Kidney epithelial cell (primary cell): Measurements from ENCODE around the gene HSD17B13. TPM values are rescaled to one million over a fixed set of nuclear protein-coding genes. Genes with fewer than 3 reads are reported as not detected.

ENCODE experiments used
- DNase-seq: peaks from one replicate; pipeline ENCODE4 v3.0.0-alpha.2; 2010; ENCODE audit warnings: low read depth
- H3K27me3 ChIP-seq: 2 replicates; pipeline ENCODE4 v1.6.0; 2011; ENCODE audit warnings: low read length; ENCODE audit not compliant: control insufficient read depth, insufficient read depth
- H3K36me3 ChIP-seq: 2 replicates; pipeline ENCODE4 v1.5.1; 2011; ENCODE audit warnings: low read length; ENCODE audit not compliant: control insufficient read depth, insufficient read depth
- H3K4me3 ChIP-seq: 2 replicates; pipeline ENCODE4 v1.5.1; 2011; ENCODE audit warnings: low read depth, mild to moderate bottlenecking, control low read depth, low read length
- total RNA-seq: library from RNA; depleted of rRNA; stranded (reverse); fragments of >200 nt; gene quantifications from 2 replicates; pipeline ENCODE4 v1.2.3, GENCODE V29; 2015
- TF ChIP-seq, protein P1 (sequence below): IDR thresholded peaks from 2 replicates; pipeline ENCODE4 v1.5.1; 2011; ENCODE audit warnings: mild to moderate bottlenecking, moderate library complexity, low read length, control low read depth, inconsistent platforms; ENCODE audit not compliant: insufficient read depth, poor library complexity, severe bottlenecking

HSD17B13 gene, protein sequence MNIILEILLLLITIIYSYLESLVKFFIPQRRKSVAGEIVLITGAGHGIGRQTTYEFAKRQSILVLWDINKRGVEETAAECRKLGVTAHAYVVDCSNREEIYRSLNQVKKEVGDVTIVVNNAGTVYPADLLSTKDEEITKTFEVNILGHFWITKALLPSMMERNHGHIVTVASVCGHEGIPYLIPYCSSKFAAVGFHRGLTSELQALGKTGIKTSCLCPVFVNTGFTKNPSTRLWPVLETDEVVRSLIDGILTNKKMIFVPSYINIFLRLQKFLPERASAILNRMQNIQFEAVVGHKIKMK
- total RNA-seq: 0.04 and 0.14 TPM in 2 replicates

GRCh38 chr4:87322754-87323153 lies at the start of gene HSD17B13:
HSD17B13 (minus strand) TSS chr4:87322882; CDS start chr4:87322841, 41 bp downstream.
- no peaks in the 10 kb centered on the region for H3K36me3 ChIP-seq
- no peak for DNase-seq
- H3K4me3 ChIP-seq: no peak within 1 kb of the TSS

DNA sequence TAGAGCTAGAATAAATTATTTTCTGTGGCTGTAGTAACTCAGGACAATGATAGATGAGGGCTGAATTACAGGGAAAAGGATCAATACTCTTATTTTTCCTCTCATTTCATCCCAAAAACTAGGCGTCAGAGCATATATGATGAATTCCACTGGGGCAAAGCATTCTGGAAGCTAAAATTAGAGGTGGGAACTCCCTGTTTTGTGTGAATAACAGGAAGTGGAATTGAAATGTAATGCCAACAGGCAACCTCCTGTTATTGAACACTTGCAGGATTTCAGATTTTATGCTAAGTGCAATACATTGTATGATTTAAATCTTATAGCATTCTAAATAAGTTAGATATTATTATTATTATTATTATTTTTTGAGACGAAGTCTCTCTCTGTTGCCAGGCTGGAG lies 47.4 kb upstream of the HSD17B13 start:
- no peaks in the 10 kb centered on the region for H3K36me3 ChIP-seq
- no peaks in the 10 kb centered on the region for H3K27me3 ChIP-seq
- H3K4me3 ChIP-seq: no peak overlapping the region
- TF ChIP-seq, protein P1, sequence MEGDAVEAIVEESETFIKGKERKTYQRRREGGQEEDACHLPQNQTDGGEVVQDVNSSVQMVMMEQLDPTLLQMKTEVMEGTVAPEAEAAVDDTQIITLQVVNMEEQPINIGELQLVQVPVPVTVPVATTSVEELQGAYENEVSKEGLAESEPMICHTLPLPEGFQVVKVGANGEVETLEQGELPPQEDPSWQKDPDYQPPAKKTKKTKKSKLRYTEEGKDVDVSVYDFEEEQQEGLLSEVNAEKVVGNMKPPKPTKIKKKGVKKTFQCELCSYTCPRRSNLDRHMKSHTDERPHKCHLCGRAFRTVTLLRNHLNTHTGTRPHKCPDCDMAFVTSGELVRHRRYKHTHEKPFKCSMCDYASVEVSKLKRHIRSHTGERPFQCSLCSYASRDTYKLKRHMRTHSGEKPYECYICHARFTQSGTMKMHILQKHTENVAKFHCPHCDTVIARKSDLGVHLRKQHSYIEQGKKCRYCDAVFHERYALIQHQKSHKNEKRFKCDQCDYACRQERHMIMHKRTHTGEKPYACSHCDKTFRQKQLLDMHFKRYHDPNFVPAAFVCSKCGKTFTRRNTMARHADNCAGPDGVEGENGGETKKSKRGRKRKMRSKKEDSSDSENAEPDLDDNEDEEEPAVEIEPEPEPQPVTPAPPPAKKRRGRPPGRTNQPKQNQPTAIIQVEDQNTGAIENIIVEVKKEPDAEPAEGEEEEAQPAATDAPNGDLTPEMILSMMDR: no peak
- no peak for DNase-seq

More at GRCh38 chr4:87322754-87323153, at the start of gene HSD17B13:
- TF ChIP-seq, protein P1: no peak
- no peaks in the 10 kb centered on the region for H3K27me3 ChIP-seq

- no peak overlapping the region for H3K4me3 ChIP-seq
- H3K36me3 ChIP-seq: no peaks in the 10 kb centered on the region
- H3K27me3 ChIP-seq: no peaks in the 10 kb centered on the region
- no peak for DNase-seq
- TF ChIP-seq, protein P1: no peak
These were observed 44.0 kb upstream of the HSD17B13 start for GRCh38 chr4:87366521-87367162.

GRCh38 chr4:87365348-87365747 lies 42.7 kb upstream of the HSD17B13 start:
- no peak overlapping the region for H3K4me3 ChIP-seq
- no peaks in the 10 kb centered on the region for H3K36me3 ChIP-seq
- DNase-seq: no peak
- TF ChIP-seq, protein P1: no peak
- H3K27me3 ChIP-seq: no peaks in the 10 kb centered on the region

- Histone ChIP-seq H3K27me3 (no peaks in the 10 kb centered on the region), H3K4me3 (no peak overlapping the region), H3K36me3 (no peaks in the 10 kb centered on the region)
- DNase-seq: no peak
- TF ChIP-seq, protein P1: no peak
These were observed 40.9 kb upstream of the HSD17B13 start for GRCh38 chr4:87363552-87363951.
